Measurements from ENCODE around the gene PTPRM. TPM values are rescaled to one million over a fixed set of nuclear protein-coding genes. Genes with fewer than 3 reads are reported as not detected.

The PTPRM gene
- total RNA-seq, 1 experiment from 2014 or later = 42.3 TPM

DNA sequence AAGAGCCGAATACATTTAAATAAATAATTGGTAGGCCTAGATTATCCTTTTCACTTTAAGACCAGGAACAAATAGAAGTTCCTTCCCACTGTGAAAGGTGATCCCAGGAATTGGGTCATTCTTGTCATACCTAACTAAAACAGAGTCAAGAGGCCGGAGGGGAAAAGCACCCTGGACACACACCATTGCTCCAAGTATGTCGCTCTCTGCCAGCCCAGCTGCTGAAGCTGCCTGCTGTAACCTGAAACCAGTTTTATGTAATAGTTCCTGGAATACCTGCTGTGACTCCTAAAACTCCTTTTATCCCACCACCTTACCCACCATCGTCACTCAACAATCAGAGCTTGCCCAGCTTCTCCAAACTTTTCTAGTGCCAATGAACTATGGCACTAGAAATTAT lies 217.1 kb downstream of the PTPRM start:
- BruUV-seq (replicated peaks) = no TSS peak
- Mint-ChIP-seq H3K4me1 (ENCODE audit: low read depth, unreplicated experiment) (no peaks in the 10 kb centered on the region), H3K4me3 (ENCODE audit: low read depth, unreplicated experiment) (no peak overlapping the region), H3K36me3 (ENCODE audit: insufficient read depth, unreplicated experiment) (no peaks in the 10 kb centered on the region), H3K9me3 (ENCODE audit: low read depth, unreplicated experiment) (no peaks in the 10 kb centered on the region), H3K27me3 (ENCODE audit: unreplicated experiment) (no peaks in the 10 kb centered on the region), H3K27ac (ENCODE audit: unreplicated experiment) (no peak overlapping the region)
- no peak for DNase-seq
- CTCF ChIA-PET = no interaction called here
- TF ChIP-seq, protein P1, sequence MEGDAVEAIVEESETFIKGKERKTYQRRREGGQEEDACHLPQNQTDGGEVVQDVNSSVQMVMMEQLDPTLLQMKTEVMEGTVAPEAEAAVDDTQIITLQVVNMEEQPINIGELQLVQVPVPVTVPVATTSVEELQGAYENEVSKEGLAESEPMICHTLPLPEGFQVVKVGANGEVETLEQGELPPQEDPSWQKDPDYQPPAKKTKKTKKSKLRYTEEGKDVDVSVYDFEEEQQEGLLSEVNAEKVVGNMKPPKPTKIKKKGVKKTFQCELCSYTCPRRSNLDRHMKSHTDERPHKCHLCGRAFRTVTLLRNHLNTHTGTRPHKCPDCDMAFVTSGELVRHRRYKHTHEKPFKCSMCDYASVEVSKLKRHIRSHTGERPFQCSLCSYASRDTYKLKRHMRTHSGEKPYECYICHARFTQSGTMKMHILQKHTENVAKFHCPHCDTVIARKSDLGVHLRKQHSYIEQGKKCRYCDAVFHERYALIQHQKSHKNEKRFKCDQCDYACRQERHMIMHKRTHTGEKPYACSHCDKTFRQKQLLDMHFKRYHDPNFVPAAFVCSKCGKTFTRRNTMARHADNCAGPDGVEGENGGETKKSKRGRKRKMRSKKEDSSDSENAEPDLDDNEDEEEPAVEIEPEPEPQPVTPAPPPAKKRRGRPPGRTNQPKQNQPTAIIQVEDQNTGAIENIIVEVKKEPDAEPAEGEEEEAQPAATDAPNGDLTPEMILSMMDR (IDR thresholded peaks at IDR 0.05; ENCODE audit: unreplicated experiment) = no peak
- intact Hi-C loops (cut with micrococcal nuclease; ENCODE audit: unreplicated experiment) = no loop called here

DNA sequence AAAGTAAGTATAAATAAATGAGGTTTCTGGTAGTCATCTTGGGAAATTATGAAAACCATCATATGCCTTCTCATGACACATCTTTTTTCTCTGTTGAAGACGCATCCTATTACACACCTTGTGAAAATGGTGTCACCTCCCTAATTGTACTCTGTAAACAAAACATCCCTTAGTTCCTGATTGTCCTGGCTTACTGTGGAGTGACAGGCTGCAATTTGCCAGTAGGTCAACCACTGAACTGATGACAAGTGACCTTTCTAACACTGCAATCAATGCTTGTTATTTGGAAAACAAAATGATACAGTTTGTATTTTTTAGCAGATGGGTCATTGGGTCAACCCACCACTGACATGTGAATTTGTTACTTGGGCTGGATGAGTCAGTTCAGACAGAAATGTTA lies 219.5 kb downstream of the PTPRM start:
- CTCF ChIA-PET = no interaction called here
- no peak for DNase-seq
- H3K9me3 Mint-ChIP-seq (ENCODE audit: low read depth, unreplicated experiment) = no peaks in the 10 kb centered on the region
- no peaks in the 10 kb centered on the region for H3K27me3 Mint-ChIP-seq (ENCODE audit: unreplicated experiment)
- no peaks in the 10 kb centered on the region for H3K4me1 Mint-ChIP-seq (ENCODE audit: low read depth, unreplicated experiment)
- H3K27ac Mint-ChIP-seq (ENCODE audit: unreplicated experiment) = no peak overlapping the region
- no peak overlapping the region for H3K4me3 Mint-ChIP-seq (ENCODE audit: low read depth, unreplicated experiment)
- TF ChIP-seq, protein P1 (IDR thresholded peaks at IDR 0.05; ENCODE audit: unreplicated experiment) = no peak
- H3K36me3 Mint-ChIP-seq (ENCODE audit: insufficient read depth, unreplicated experiment) = no peaks in the 10 kb centered on the region
- BruUV-seq (replicated peaks) = no TSS peak
- intact Hi-C loops (cut with micrococcal nuclease; ENCODE audit: unreplicated experiment) = no loop called here

DNA sequence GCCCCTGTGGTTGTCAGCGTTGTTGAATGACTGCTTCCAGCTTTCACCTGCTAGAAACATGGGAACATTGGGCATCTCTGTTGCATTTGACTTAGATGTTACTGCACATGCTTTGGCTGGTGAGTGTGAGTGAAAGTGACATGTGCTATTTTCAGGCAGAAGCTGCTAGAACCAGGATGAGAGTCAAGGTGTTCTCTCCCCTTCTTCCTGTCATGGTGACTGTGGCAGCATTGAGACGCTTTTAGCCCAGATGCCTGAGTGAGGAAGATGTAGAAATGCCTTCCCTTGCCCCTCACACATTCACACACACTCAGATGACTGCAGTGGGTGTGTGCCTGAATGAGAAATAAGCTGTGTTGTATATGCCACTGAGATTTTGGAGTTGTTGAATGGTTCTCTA lies 220.2 kb downstream of the PTPRM start:
- intact Hi-C loops (cut with micrococcal nuclease; ENCODE audit: unreplicated experiment) = no loop called here
- Mint-ChIP-seq H3K27ac (ENCODE audit: unreplicated experiment) (no peak overlapping the region), H3K9me3 (ENCODE audit: low read depth, unreplicated experiment) (no peaks in the 10 kb centered on the region), H3K27me3 (ENCODE audit: unreplicated experiment) (no peaks in the 10 kb centered on the region), H3K4me3 (ENCODE audit: low read depth, unreplicated experiment) (no peak overlapping the region), H3K4me1 (ENCODE audit: low read depth, unreplicated experiment) (no peaks in the 10 kb centered on the region), H3K36me3 (ENCODE audit: insufficient read depth, unreplicated experiment) (no peaks in the 10 kb centered on the region)
- BruUV-seq (replicated peaks) = no TSS peak
- TF ChIP-seq, protein P1 (IDR thresholded peaks at IDR 0.05; ENCODE audit: unreplicated experiment) = no peak
- no peak for DNase-seq
- CTCF ChIA-PET = no interaction called here

DNA sequence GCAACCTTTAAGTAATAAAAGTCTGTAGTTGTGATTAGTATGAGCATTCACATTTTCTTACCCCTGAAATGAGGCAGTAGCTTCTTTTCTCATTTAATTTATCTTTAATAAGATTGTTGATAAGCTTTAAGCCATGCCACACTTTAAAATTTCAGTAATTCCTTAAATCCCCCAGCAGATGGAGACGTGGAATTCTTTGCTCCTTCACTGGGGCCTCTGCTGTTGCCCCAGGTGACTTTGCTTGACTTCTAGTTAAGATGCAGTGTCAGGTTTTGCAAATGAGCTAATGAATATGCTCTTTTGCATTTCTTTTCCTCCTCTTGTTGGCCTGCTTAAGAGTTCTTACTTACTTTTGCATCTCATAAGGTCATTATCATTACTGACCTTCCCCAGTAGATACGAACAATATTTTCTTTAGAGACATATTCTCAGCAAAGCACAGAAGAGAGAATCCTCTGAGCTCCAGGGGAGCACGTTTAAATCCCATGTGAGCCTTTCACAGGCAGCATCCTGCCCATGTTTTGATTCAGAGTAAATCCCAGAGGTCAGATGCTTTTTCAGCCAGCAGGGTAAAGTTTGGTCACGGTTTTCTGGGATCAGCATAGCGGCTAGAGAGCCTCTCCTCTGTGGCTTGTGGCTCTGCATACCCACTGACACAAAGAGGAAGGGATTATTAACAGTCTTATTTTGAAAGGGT lies 222.9 kb downstream of the PTPRM start:
- no peak overlapping the region for H3K4me3 Mint-ChIP-seq (ENCODE audit: low read depth, unreplicated experiment)
- H3K27me3 Mint-ChIP-seq (ENCODE audit: unreplicated experiment) = no peaks in the 10 kb centered on the region
- H3K27ac Mint-ChIP-seq (ENCODE audit: unreplicated experiment) = no peak overlapping the region
- H3K36me3 Mint-ChIP-seq (ENCODE audit: insufficient read depth, unreplicated experiment) = no peaks in the 10 kb centered on the region
- no peaks in the 10 kb centered on the region for H3K4me1 Mint-ChIP-seq (ENCODE audit: low read depth, unreplicated experiment)
- intact Hi-C loops (cut with micrococcal nuclease; ENCODE audit: unreplicated experiment) = loop anchor here (1.0 to 2.0 kb wide), 3 partner anchors 81 to 136 kb away; no protein-coding TSS in a partner anchor
- BruUV-seq (replicated peaks) = no TSS peak
- H3K9me3 Mint-ChIP-seq (ENCODE audit: low read depth, unreplicated experiment) = no peaks in the 10 kb centered on the region
- peak; percentile 49 for DNase-seq
- CTCF ChIA-PET = interaction anchor here (0.6 to 1.8 kb wide), 21 partner anchors 29 to 1250 kb away, joined by 3 to 15 read pairs (median 3); no protein-coding TSS in a partner anchor
- TF ChIP-seq, protein P1 (IDR thresholded peaks at IDR 0.05; ENCODE audit: unreplicated experiment) = peak; percentile 63

All from Calu3 (cell line).